NCI-H187 treated with DMSO at 0.1 percent for 48 hours (cell line): ENCODE measurements around the gene FOLR2.
"Not testable (repeated sequence)": the region's sequence is repeated elsewhere in the genome, so short reads cannot be mapped to it uniquely, and the experiment has no call there.

Source experiments
- DNase-seq: peaks from one replicate; lab custom pipeline; 2025; lab: John Stamatoyannopoulos, UW

The FOLR2 gene

GRCh38 chr11:72216638-72217037 lies at the start of gene FOLR2:
Gene FOLR2, plus strand, starts transcription at chr11:72216794. Its CDS starts 1,791 bp downstream, at chr11:72218585.
- DNase-seq = no peak

- DNase-seq = not testable (repeated sequence)
Measured at GRCh38 chr11:72169046-72169555, 47.5 kb upstream of the FOLR2 start.

GRCh38 chr11:72169754-72170153 lies 46.8 kb upstream of the FOLR2 start:
- not testable (repeated sequence) for DNase-seq

- not testable (repeated sequence) for DNase-seq
Measured at GRCh38 chr11:72172043-72172442, 44.6 kb upstream of the FOLR2 start.

GRCh38 chr11:72173291-72173690 lies 43.3 kb upstream of the FOLR2 start:
- no peak for DNase-seq

- DNase-seq = no peak
Measured at GRCh38 chr11:72174302-72175070, 42.1 kb upstream of the FOLR2 start.

GRCh38 chr11:72177656-72178055 lies 38.9 kb upstream of the FOLR2 start:
- DNase-seq = no peak

GRCh38 chr11:72179049-72179803 lies 37.4 kb upstream of the FOLR2 start:
- no peak for DNase-seq

GRCh38 chr11:72179804-72180396 lies 36.7 kb upstream of the FOLR2 start:
- DNase-seq = no peak

- DNase-seq = not testable (repeated sequence)
Measured at GRCh38 chr11:72180892-72181552, 35.6 kb upstream of the FOLR2 start.

GRCh38 chr11:72181553-72181958 lies 35.0 kb upstream of the FOLR2 start:
- not testable (repeated sequence) for DNase-seq

GRCh38 chr11:72188267-72188666 lies 28.3 kb upstream of the FOLR2 start:
- no peak for DNase-seq

GRCh38 chr11:72189455-72190250 lies 26.9 kb upstream of the FOLR2 start:
- DNase-seq = no peak

- no peak for DNase-seq
Measured at GRCh38 chr11:72190631-72191071, 25.9 kb upstream of the FOLR2 start.

GRCh38 chr11:72191961-72192381 lies 24.6 kb upstream of the FOLR2 start, which contains the start of gene FOLR1:
Gene FOLR1, plus strand, starts transcription at chr11:72192140. Its CDS starts 34 bp downstream, at chr11:72192174.
- no peak for DNase-seq

- no peak for DNase-seq
Measured at GRCh38 chr11:72195518-72196270, 20.9 kb upstream of the FOLR2 start.

GRCh38 chr11:72201445-72201844 lies 15.1 kb upstream of the FOLR2 start:
- DNase-seq = not testable (repeated sequence)

- DNase-seq = no peak
Measured at GRCh38 chr11:72202571-72202970, 14.0 kb upstream of the FOLR2 start.

- DNase-seq = no peak
Measured at GRCh38 chr11:72203163-72203562, 13.4 kb upstream of the FOLR2 start.

GRCh38 chr11:72204886-72205285 lies 11.7 kb upstream of the FOLR2 start:
- DNase-seq = no peak
